Medulla oblongata (tissue), 1 donor: ENCODE data around the gene DPH3.

Source experiments
- DNase-seq: peaks from one replicate; pipeline ENCODE4 v3.0.0-alpha.2; 2015; ENCODE audit errors: extremely low spot score

DPH3 gene

GRCh38 chr3:16290827-16291196 lies 26.1 kb upstream of the DPH3 start:
- no peak for DNase-seq

- peak; percentile 77 for DNase-seq
Measured at GRCh38 chr3:16290007-16290826, 25.5 kb upstream of the DPH3 start.

- DNase-seq: no peak
Measured at GRCh38 chr3:16289144-16289889, 24.6 kb upstream of the DPH3 start.

- DNase-seq: peak; percentile 56
Measured at GRCh38 chr3:16288664-16289063, 23.9 kb upstream of the DPH3 start.

GRCh38 chr3:16286751-16287543 lies 22.2 kb upstream of the DPH3 start:
- no peak for DNase-seq

- no peak for DNase-seq
Measured at GRCh38 chr3:16286161-16286560, 21.4 kb upstream of the DPH3 start.

- no peak for DNase-seq
Measured at GRCh38 chr3:16284633-16285032, 19.9 kb upstream of the DPH3 start.

GRCh38 chr3:16280671-16281070 lies 15.9 kb upstream of the DPH3 start:
- no peak for DNase-seq

- no peak for DNase-seq
Measured at GRCh38 chr3:16279010-16279801, 14.5 kb upstream of the DPH3 start.

GRCh38 chr3:16277471-16277870 lies 12.7 kb upstream of the DPH3 start:
- no peak for DNase-seq

GRCh38 chr3:16273867-16274266 lies 9.1 kb upstream of the DPH3 start:
- no peak for DNase-seq

GRCh38 chr3:16272588-16272987 lies 7.8 kb upstream of the DPH3 start:
- DNase-seq: no peak

- no peak for DNase-seq
Measured at GRCh38 chr3:16270855-16271254, 6.1 kb upstream of the DPH3 start.

- DNase-seq: no peak
Measured at GRCh38 chr3:16266714-16267113, 2.0 kb upstream of the DPH3 start.

- no peak for DNase-seq
Measured at GRCh38 chr3:16265455-16265786, 678 bp upstream of the DPH3 start.

- no peak for DNase-seq
Measured at GRCh38 chr3:16264174-16264707, 502 bp downstream of the DPH3 start.

- DNase-seq: no peak
Measured at GRCh38 chr3:16262174-16262573, 2.6 kb downstream of the DPH3 start.

GRCh38 chr3:16260046-16260445 lies 4.7 kb downstream of the DPH3 start:
- DNase-seq: no peak

- no peak for DNase-seq
Measured at GRCh38 chr3:16258866-16259265, 5.9 kb downstream of the DPH3 start.

GRCh38 chr3:16258177-16258576 lies 6.6 kb downstream of the DPH3 start:
- no peak for DNase-seq

GRCh38 chr3:16257309-16257708 lies 7.4 kb downstream of the DPH3 start:
- DNase-seq: no peak

- no peak for DNase-seq
Measured at GRCh38 chr3:16255726-16256125, 9.0 kb downstream of the DPH3 start.
